NCI-H446 treated with DMSO at 0.1 percent for 48 hours (cell line): ENCODE data around the gene PEX5L.
"Not testable (repeated sequence)": the region's sequence is repeated elsewhere in the genome, so short reads cannot be mapped to it uniquely, and the experiment has no call there.

Experiments
- DNase-seq: peaks from one replicate; lab custom pipeline; 2025; lab: John Stamatoyannopoulos, UW

The PEX5L gene

DNA sequence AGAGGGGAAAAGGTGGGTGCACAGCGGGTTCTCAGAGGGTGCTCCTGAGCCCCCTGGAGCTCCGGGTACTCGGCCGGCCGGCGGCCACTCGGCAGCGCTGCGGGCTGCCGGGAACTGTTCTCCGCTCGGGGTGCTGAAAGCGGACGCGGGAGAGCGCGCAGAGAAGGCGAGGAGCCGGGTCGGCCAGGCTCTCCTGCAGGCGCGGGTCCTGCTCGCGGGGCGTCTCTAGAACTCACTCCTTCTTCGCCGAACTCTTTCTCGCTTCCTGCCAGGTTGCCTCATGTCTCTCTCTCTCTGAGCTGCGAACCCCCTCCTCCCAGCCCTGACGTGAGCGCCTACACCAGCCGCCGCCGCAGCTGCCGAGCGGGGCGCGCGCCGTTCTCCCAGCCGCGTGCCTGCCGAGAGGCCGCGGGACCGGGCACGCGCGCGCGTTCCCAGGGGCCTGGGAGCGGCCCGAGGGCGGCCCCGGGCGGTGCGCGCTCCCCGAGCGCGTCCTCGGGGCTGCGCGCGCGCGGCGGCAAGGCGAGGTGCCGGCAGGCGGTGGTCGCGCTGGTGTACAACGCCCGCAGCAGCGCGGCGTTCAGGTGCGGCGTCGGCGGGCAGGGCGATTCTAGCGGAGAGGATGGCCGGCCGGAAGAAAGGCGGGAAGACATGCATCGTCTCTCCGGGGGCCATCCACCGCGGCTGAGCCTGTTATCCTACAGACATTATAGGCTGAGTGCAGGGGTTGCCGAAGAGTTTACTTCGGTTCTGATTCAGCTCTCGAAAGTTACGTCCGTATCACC is at the start of gene PEX5L:
PEX5L (minus strand) TSS at position 267 of the 785 bp plus-strand sequence. CDS start 338 bp downstream, outside the sequence.
- no peak for DNase-seq

DNA sequence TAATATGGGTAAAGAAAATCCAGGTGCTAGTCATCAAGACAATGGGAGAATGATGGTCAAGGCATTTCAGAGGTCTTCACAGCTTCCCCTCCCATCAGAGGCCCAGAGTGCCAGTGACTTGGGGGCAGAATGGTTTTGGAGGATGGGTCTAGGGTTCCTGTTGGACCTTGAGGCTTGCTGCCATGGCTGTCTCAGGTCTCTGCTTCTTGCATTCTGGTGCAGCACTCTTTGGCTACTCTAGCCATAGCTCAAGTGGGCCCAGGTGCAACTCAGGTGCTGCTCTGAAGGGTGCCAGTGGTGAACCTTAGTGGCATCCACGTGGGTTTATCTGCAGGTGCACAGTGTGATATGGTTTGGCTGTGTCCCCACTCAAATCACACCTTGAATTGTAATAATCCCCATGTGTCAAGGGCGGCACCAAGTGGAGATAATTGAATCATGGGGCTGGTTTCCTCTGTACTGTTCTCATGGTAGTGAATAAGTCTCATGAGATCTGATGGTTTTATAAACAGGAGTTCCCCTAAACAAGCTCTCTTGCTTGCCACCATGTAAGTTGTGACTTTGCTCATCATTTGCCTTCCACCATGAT is 48.5 kb upstream of the PEX5L start:
- DNase-seq, result no peak

- no peak for DNase-seq
These were observed 46.0 kb upstream of the PEX5L start for GRCh38 chr3:180082699-180083098.

DNA sequence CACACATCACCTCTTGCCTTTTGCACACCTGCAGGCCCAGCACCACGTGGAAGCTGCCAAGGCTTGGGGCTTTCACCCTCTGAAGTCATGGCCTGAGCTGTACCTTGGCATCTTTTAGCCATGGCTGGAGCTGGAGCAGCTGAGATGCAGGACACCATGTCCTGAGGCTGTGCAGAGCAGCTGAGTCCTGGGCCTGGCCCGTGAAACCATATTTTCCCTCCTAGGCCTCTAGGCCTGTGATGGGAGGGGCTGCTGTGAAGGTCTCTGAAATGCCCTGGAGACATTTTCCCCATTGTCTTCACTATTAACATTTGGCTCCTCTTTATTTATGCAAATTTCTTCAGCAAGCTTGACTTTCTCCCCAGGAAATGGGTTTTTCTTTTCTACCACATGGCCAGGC is 41.9 kb upstream of the PEX5L start:
- DNase-seq, result no peak

DNA sequence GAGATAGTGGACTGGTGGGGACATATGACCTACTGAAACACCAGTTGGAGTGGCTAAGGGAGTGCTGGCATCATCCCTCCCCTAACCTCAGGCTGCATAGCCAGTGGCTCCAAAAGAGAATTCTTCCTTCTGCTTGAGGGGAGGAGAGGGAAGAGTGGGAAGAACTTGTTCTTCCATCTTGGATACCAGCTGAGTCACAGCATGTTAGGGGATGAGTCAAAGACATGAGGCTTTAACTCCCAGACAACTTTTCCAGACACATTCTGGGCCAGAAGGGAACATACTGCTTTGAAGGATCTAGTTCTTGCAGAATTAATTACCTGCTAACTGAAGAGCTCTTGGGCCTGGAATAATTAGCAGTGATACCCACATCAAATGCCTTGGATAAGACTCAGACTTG is 36.8 kb upstream of the PEX5L start:
- DNase-seq, result no peak

DNA sequence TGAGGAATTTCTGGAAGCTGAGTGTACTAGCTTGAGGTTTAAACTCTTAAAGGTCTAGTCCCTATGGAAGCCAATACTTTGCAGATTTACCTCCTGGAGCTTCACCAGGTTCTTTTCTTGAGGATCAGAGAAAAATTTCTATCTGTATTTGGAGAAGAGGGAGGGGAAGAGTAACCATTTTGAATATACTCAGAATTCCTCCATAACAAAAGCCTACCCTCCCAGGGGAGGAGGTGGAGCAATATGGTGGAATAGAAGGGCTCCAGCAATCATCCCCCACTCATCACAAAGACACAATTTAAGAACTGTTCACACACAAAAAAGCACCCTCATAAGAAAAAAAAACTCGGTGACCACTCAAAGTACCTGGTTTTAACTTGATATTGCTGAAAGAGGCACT is 36.0 kb upstream of the PEX5L start:
- DNase-seq, result no peak

GRCh38 chr3:180070925-180071324 is 34.2 kb upstream of the PEX5L start:
- DNase-seq, result no peak

DNA sequence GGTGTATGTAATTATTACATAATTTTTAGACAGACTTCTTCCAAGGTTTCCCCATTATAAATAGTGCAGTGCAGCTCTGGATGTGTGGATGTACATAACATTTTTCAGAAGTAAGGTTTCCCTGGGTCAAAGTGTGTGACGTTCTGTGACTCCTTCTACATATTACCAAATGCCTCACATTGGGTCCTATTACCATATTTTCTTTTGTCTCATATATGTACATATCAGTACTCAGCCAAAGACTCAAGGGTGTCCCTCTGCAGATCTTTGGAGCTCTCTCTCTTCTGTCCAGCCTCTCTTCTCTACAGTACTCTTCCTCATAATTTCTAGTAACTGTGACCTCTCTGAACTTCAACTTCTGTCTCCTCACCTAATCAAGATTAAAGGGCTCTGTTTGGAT is 31.3 kb upstream of the PEX5L start:
- DNase-seq, result no peak

GRCh38 chr3:180066598-180066997 is 29.9 kb upstream of the PEX5L start:
- no peak for DNase-seq

DNA sequence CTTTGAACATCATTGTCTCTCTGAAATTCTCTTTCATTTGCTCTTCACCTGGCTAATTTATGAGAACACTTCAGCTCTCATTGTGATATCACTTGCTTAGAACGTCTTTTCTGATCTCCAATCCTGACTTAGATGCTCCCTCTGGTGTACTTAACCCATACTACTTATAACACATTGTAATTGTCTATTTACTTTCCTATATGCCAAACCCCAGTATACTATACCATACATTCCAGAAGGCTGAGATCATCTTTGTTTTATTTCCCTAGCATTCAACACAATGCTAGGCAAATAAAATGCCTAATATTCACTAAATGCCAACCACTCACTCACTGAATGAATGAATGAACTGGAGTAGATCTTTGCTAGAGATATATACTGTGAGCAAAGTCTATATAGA is 27.0 kb upstream of the PEX5L start:
- DNase-seq, result no peak

DNA sequence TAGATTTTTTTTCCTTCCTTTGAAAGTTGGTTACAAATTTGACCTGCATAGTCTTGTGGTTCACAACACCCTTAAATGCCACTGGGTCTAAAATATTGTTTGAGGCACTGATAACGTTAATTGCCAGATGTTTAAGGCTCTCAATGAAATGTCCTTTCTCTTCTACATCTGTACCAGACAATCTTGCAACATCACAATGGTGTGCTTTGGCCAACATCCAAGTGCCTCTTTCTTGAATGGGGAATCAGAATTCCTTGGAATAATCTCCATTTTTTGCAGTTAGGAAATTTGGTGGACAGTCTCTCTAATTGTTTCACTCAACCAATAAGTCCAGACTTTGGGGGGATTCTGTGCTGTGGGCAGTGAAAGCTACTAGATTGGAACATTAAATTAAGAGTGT is 26.0 kb upstream of the PEX5L start:
- DNase-seq, result no peak

DNA sequence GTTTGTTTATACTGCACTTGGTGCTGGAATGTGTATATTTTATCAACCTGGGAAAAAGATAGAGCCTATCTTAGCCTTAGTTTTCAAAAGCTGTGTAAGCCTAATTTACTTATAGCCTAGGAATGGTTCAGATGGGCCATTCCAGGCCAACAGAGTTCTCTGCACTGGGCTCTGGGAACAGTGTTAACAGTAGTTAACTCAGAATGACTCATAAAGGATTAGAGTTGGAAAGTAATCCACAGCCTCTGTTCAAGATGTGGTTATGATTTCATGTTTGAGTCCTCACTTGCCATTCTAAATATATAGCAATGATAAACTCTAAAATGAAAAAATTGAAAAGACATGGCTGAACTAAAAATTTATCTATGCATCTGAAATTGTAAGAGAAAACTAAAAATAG is 22.6 kb upstream of the PEX5L start:
- no peak for DNase-seq

- DNase-seq, result no peak
These were observed 21.5 kb upstream of the PEX5L start for GRCh38 chr3:180058238-180058637.

- not testable (repeated sequence) for DNase-seq
These were observed 18.9 kb upstream of the PEX5L start for GRCh38 chr3:180055656-180056055.

- DNase-seq, result no peak
These were observed 12.7 kb upstream of the PEX5L start for GRCh38 chr3:180049391-180049790.

DNA sequence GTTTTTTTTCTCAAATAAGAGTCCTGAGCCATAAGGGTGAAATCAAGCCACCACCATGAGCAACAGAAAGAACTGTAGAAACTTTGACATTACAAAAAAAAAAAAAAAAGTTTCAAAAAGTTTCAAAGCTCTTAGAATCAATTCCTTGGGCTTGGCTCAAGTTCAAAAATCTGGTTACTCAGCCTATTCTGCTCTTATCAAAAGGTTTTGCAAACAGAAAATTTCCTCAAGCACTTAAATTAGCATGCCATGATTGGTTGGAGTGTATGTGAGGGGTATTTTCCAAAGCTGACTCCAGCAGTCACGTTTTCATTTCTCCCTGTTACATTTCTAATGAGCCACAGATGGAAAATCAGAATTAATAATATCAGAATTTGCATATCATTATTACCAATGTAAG is 12.1 kb upstream of the PEX5L start:
- DNase-seq, result no peak

GRCh38 chr3:180048103-180048502 is 11.4 kb upstream of the PEX5L start:
- DNase-seq, result no peak

DNA sequence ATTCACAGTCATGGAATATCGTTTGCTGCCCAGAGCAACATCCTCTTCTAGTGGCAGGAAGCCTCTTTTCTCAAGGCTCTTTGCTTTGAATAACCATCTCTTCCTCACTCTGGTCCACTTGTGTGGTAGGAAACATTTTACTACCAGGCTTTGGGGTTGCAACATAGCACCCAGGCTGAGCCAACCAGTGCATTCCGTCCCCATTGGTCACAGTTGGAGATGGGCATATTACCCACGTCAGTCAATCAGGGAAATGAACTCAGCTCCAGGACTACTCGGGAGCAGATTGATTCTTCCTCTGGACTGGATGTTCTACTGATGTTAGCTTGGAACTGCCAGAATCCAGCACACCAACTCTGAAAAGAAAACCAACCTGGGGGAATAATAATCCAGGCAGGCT is 4.2 kb upstream of the PEX5L start:
- DNase-seq, result no peak

- no peak for DNase-seq
These were observed 556 bp downstream of the PEX5L start for GRCh38 chr3:180036092-180036670.

- no peak for DNase-seq
These were observed 9.7 kb downstream of the PEX5L start for GRCh38 chr3:180026997-180027396.

GRCh38 chr3:180018543-180018942 is 18.2 kb downstream of the PEX5L start:
- DNase-seq, result no peak

GRCh38 chr3:180017846-180018245 is 18.9 kb downstream of the PEX5L start:
- DNase-seq, result no peak

DNA sequence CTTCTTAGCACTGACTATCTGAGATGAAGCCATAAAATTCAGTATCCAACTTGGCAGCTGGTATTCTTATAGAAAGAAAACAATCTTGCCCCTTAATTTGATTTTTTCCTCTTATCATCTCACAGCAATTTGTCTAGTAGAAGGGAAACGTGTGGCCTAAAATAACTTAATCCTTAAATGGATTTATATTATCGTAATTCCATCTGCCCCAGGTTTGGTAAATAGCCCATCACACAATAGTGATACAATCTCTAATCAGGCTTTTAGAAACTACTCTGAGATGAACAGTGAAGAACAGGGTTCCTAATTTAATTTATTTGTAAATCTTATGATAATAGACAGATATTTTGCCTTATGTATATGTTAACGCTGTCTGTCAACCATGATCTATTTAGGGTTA is 24.8 kb downstream of the PEX5L start:
- no peak for DNase-seq

GRCh38 chr3:180008318-180008717 is 28.4 kb downstream of the PEX5L start:
- not testable (repeated sequence) for DNase-seq
